Activated CD8-positive, alpha-beta memory T cell treated with anti-CD3 and anti-CD28 coated beads, Interleukin-2, amount 50 U/mL, for 24 hours (primary cell): Measurements from ENCODE around the gene WWOX.

Experiments used
- DNase-seq: peaks from one replicate; pipeline ENCODE4 v3.0.0-alpha.2; 2020; ENCODE audit errors: extremely low read depth

Gene WWOX

DNA sequence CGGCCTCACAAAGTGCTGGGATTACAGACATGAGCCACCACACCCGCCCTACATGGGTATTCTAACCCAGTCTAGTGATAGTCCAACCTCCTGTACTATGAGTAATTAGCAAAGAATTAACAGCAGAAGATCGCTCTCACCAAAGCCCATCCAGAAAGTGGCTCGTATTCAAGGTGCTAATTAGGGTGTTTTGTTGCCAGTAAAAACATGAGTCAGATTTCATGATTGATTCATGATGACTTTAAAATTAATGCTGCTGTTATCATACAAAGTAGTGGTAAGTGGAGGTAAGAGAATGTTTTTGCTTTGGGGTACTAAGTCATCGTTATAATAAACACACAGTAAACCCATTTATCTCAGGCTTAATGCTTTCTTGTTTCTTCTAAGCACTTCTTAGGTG lies 428.8 kb downstream of the WWOX start:
- DNase-seq: no peak

DNA sequence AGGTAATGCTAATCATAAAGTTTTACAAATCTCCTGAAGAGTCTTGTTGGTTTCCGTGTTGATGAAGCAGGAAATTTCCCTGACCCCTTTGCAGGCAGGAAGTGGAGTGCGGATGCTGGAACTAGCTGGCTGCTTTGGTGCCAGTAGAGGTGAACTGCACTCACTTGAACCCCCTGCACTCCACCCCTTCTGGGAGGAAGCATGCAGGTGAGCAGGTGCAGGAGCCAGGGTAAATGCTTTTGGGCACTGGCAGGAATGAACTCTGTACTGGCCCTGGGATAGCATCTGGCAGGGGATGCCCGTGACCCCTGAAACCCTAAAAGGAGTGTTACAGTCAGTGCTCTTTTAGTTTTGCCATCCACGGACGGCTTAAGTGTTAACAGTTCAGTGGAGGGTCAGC lies 430.4 kb downstream of the WWOX start:
- no peak for DNase-seq

- no peak for DNase-seq
Observed at GRCh38 chr16:78530283-78530682, 430.8 kb downstream of the WWOX start.

DNA sequence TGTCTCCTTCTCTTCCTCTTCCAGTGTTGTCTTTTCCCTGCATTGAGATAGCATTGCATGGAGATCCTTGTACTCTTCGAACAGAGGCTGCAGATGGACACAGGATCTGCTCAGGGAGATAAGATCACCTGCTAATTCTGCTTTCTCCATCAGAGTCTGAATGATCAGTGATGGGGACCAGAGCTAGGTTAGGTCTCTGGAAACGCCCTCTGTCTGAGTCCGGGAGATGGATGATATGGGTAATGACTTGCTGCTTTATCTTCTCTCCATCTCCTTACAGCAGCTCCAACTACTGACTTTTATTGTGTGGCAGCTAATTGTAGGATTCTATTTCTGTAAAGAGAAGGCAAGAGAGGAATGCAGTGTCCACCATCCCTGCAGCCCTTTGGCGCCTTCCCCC lies 435.6 kb downstream of the WWOX start:
- DNase-seq: no peak

DNA sequence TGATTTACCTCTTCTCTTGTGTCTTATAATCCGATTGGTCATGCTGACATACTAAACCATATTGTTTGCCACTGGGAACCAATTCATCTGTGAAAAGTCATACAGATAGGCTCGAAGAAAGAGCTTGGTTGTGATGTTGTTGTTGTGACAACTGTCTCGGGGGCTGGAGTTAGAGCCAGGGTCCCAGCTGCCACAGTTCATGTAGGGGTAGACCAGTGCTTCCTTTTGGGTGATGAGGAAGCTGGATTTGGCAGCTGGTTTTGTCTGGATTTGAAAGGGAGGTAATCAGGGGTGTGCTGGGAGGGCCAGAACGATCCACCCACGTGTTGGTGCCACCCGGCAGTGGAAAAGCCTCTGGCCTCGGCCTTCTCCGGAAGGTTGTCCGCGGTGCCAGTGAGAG lies 438.1 kb downstream of the WWOX start:
- DNase-seq: no peak

DNA sequence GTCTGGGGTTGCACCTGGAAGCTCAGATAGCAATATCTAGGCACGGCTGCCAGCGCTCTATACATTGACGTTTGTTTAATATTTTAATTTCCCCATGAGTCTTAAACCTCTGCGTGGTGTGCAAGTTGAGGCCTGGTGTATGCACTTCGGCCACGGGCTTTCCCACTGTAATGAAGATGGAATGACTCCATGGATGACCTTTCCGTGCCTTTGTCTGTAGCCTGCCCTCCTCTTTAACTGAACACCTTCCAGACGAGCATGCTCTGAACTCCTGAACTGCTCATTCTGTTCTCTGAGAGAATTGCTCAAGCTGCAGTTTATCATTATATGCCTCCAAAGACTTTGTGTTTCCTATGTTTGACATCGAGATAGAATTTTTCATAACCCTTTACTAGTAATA lies 438.8 kb downstream of the WWOX start:
- no peak for DNase-seq

GRCh38 chr16:78538919-78539318 lies 439.5 kb downstream of the WWOX start:
- no peak for DNase-seq

DNA sequence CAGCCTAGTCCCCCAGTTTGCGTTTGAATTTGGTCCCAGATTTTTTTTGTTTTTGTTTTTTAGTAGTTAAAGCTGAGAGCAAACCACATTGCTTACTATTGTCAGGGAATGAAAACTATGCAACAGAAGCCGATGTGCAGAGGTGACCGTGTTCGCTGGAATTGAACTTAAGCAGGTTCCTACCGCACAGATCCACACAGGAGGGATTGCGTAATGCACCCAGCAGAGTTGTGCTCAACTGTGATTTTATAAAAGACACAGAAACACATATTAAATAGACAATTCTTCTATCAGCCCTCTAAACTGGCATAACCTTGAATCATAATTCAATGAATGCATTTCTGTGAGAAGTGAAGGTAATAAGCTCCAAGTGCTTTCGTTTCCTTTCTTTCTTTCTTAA lies 443.0 kb downstream of the WWOX start:
- DNase-seq: no peak

- no peak for DNase-seq
Observed at GRCh38 chr16:78543023-78543422, 443.6 kb downstream of the WWOX start.

DNA sequence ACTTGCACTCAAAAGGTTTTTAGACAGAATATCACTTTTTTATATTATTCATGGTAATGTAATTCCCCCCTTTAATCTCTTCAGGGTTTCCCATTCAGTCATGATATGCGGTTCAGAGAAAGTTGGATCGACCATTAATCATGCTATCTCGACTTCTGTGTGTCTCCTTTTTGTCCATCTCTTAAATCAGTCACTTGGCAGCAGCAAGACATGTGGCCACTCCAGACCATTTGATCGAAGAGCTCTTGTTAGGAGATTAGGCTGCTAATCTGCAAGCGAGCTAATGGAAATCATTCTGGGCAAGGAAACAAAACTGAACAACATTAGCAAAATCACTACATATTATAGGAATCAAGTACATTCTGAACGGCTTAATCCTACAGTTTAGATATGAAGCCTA lies 449.9 kb downstream of the WWOX start:
- DNase-seq: no peak

DNA sequence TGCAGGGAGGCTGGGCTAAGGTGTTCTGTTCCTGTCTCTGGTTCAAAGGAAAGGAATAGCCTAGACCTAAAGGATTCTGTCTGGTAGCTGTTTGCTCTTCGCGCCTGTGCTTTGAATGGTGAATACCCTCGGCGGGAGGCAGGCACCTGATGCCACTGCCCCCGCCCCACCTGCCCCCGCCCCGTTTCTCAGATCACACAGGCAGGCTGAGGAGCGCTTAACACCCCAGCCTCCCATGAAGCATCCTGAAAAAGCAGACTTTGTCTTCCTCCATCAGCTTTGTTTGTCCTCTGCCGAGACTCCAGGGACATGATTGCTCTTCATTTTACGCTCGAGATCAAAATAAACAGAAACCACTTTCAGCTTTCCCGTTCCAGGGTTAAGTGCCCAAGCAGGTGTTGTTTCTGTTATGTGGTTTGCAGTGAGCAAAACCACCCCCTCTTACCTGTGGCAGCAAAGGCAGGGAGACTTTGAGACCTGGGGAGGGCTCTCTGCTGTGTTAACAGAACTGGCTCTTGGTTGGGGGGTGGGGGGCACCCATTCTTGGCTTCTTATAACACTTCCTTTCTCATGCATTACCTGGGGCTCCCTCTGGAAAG lies 452.1 kb downstream of the WWOX start:
- DNase-seq: no peak

- DNase-seq: no peak
Observed at GRCh38 chr16:78552106-78552675, 452.7 kb downstream of the WWOX start.

DNA sequence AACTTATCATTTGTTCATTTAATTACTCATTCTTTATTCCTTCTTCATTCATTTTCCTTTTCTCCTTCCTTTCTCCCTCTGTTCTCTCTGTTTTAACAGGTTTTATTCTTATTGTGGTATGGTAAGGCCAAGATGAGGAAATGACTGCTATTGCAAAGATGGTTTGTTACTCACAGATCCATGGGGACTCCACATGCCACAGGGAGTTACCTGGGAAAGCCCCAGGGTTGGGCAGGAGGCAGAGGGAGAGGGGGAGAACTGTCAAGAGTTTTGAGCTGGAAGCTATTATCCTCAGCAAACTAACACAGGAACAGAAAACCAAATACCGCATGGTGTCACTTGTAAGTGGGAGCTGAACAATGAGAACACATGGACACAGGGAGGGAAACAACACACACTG lies 453.3 kb downstream of the WWOX start:
- DNase-seq: no peak

GRCh38 chr16:78553268-78554039 lies 454.0 kb downstream of the WWOX start:
- no peak for DNase-seq

- DNase-seq: no peak
Observed at GRCh38 chr16:78556421-78556820, 457.0 kb downstream of the WWOX start.

DNA sequence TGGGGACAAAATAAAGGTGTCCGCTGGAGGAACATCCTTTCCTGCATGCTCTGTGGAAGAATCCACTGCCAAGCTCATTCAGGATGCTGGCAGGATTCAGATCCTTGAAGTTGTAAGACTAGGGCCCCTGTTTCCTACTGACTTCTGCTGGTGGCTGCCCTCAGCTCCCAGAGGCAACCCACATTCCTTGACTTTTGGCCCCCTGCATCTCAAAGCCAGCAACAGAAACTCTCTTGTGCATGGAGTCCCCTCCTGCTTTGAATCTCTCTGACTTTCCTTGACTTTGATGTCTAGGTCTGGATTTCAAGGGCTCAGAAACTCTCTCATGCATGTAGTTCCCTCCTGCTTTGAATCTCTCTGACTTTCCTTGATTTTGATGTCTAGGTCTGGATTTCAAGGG lies 461.5 kb downstream of the WWOX start:
- no peak for DNase-seq

GRCh38 chr16:78562111-78562510 lies 462.7 kb downstream of the WWOX start:
- DNase-seq: no peak

DNA sequence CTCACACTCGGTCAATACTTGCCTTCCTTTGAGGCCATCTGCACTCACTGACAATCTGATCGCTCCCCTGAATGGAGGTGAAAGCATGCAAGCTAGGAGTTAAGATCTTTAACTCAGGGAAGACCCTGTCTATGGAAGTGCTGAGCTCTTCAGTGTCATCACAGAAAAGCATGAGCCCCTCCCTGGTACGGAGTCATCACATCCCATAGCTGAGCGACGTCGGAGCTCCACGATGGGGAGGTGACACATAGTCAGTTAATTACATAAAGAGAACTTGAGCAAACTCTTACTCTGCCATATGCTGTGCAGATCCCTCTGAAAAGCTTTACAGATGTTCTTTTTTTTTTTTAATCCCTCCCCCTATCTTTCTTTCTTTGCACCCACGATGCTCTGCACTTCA lies 463.2 kb downstream of the WWOX start:
- no peak for DNase-seq

DNA sequence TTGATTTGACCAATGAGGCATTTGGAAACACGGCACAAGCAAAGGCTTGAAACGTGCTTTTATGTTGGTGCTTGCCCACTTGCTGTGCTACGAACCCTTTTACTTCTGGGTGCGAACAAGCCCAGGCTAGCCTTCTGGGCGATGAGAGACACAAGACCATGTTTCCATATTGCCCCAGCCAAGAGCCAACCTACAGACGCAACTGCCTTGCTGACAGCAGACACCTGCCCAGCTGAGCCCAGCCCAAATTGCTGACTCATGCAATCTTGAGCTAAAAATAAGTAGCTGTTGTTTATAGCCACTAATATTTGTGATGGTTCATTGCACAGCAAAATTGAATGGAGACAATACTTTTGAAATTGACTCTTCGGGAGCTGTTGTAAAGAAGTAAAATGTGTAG lies 464.5 kb downstream of the WWOX start:
- no peak for DNase-seq

GRCh38 chr16:78566397-78567073 lies 467.1 kb downstream of the WWOX start:
- DNase-seq: no peak

DNA sequence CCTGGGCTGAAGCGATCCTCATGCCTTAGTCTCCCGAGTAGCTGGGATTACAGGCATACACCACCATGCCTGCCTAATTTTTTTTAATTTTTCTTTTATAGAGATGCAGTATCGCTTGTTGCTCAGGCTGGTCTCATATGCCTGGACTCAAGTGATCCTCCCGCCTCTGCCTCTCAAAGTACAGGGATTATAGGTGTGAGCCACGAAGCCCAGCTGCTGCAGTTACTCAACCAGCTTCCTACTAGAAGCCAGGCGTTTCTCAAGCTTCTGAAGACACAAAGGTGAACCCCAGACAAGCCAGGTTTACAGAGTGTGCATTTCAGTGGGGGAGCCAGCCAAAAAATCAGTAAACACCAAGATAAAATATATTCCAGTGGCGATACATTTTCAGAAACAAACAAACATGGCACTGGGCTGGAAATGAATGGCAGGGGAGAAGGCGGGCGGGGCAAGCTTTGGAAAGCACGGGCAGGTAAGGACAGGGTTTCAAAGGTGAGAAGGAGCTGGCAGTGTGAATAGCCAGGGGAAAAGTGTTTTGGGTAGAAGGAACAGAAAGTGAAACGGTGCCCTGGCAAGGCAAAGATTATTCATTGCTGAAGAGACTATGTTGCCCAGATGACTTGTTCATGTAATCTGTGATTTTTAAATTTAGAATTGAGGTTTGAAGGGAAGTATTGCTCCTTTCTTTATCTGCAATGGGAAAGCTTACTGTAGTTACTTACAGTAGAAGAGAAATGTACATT lies 471.1 kb downstream of the WWOX start:
- no peak for DNase-seq

DNA sequence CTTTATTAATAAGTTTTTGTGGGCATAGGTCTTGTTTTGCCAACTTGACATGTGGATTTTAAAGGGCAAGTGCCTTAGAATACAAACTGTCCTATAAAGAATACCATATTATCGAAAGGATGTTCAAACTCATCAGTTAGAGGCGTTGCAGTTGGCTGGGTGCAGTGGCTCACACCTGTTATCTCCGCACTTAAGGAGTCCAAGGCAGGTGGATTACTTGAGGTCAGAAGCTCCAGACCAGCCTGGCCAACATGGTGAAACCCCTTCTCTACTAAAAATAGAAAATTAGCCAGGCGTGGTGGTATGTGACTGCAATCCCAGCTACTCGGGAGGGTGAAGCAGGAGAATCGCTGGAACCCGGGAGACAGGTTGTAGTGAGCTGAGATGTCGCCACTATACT lies 472.0 kb downstream of the WWOX start:
- no peak for DNase-seq
